H1 (cell line): ENCODE measurements around the gene NFIC. TPM values are rescaled to one million over a fixed set of nuclear protein-coding genes. Genes with fewer than 3 reads are reported as not detected.
"Not testable (repeated sequence)": the region's sequence is repeated elsewhere in the genome, so short reads cannot be mapped to it uniquely, and the experiment has no call there.

Source experiments
- CTCF ChIA-PET: fragments of 300-600 bp; sonication (Branson Sonifier 250); formaldehyde crosslinking; loops from one replicate; lab custom pipeline; 2021; ENCODE audit not compliant: partially characterized antibody; lab: Charles Lee
- POLR2A ChIA-PET: fragments of 300-600 bp; sonication (Branson Sonifier 250); formaldehyde crosslinking; loops from one replicate; lab custom pipeline; 2021; ENCODE audit warnings: inconsistent platforms; ENCODE audit not compliant: partially characterized antibody; lab: Charles Lee
- DNase-seq, 2 experiments: peaks; one replicate each; pipeline versions ENCODE4 v3.0.0 to v3.0.0-alpha.2; 2010 to 2022; ENCODE audit warnings: low spot score in 2 of 2, low read depth in 1 of 2, mixed read lengths in 1 of 2
- FAIRE-seq: peaks from 2 replicates; lab custom pipeline; 2011; peaks lifted over from hg19 to GRCh38; lab: Jason Lieb, UNC
- H2AFZ ChIP-seq: 2 replicates; pipeline ENCODE4 v1.8.1; 2012; ENCODE audit warnings: low read length, inconsistent platforms
- H2AK5ac ChIP-seq: 2 replicates; pipeline ENCODE4 v1.6.1; 2013; ENCODE audit warnings: low read depth, low read length
- H2BK120ac ChIP-seq: replicated peaks from 2 replicates; pipeline ENCODE3; 2013; ENCODE audit warnings: low read depth, low read length, inconsistent platforms
- H2BK12ac ChIP-seq: 2 replicates; pipeline ENCODE4 v1.6.1; 2013; ENCODE audit warnings: low read depth, low read length
- H2BK15ac ChIP-seq: 2 replicates; pipeline ENCODE4 v1.6.1; 2013; ENCODE audit warnings: low read length
- H2BK20ac ChIP-seq: 2 replicates; pipeline ENCODE4 v1.6.1; 2013; ENCODE audit warnings: low read length
- H2BK5ac ChIP-seq: 2 replicates; pipeline ENCODE4 v1.6.1; 2013; ENCODE audit warnings: low read depth, low read length
- H3K14ac ChIP-seq: 2 replicates; pipeline ENCODE4 v1.6.1; 2013; ENCODE audit warnings: inconsistent platforms; ENCODE audit not compliant: insufficient read length
- H3K18ac ChIP-seq: 2 replicates; pipeline ENCODE4 v1.6.1; 2013; ENCODE audit warnings: low read length; ENCODE audit errors: extremely low read depth
- H3K23ac ChIP-seq: 2 replicates; pipeline ENCODE4 v1.6.1; 2013; ENCODE audit warnings: inconsistent platforms; ENCODE audit not compliant: insufficient read length
- H3K23me2 ChIP-seq: 2 replicates; pipeline ENCODE4 v1.6.1; 2013; ENCODE audit warnings: low read depth, low read length
- H3K27ac ChIP-seq: 2 replicates; pipeline ENCODE4 v1.6.1; 2011; ENCODE audit warnings: low read depth, low read length, inconsistent platforms
- H3K27me3 ChIP-seq, 4 experiments: replicated peaks in 1 of 4; 1 replicate in 1 of 4; 2 replicates in 3 of 4; pipeline versions ENCODE4 v1.6.1 to v1.8.1; 2011 to 2013; ENCODE audit warnings: low read length in 3 of 4, mild to moderate bottlenecking in 3 of 4, inconsistent platforms in 2 of 4, mixed read lengths in 2 of 4, moderate library complexity in 1 of 4; ENCODE audit not compliant: control insufficient read depth in 3 of 4, insufficient read depth in 3 of 4; ENCODE audit errors: extremely low read depth in 1 of 4
- H3K36me3 ChIP-seq, 4 experiments: 2 replicates each; pipeline versions ENCODE4 v1.6.1 to v1.8.1; 2011 to 2013; ENCODE audit warnings: mild to moderate bottlenecking in 4 of 4, low read length in 3 of 4, moderate library complexity in 2 of 4, control low read depth in 1 of 4, inconsistent platforms in 1 of 4; ENCODE audit not compliant: insufficient read depth in 4 of 4, control insufficient read depth in 2 of 4
- H3K4ac ChIP-seq: replicated peaks from 2 replicates; pipeline ENCODE3; 2013; ENCODE audit warnings: low read length, low read depth, mixed read lengths, inconsistent platforms; ENCODE audit not compliant: insufficient read length
- H3K4me1 ChIP-seq, 4 experiments: replicated peaks in 1 of 4; 1 replicate in 1 of 4; 2 replicates in 3 of 4; pipeline versions ENCODE4 v1.6.1 to v1.8.1; 2011 to 2013; ENCODE audit warnings: low read length in 3 of 4, inconsistent platforms in 2 of 4, mixed read lengths in 1 of 4; ENCODE audit not compliant: insufficient read depth in 4 of 4, control insufficient read depth in 3 of 4
- H3K4me2 ChIP-seq, 2 experiments: 2 replicates each; pipeline versions ENCODE4 v1.6.1 to v1.8.1; 2011 to 2013; ENCODE audit warnings: low read depth in 2 of 2, low read length in 2 of 2, control low read depth in 1 of 2, inconsistent platforms in 1 of 2, mild to moderate bottlenecking in 1 of 2; ENCODE audit not compliant: insufficient read depth in 1 of 2
- H3K4me3 ChIP-seq, 4 experiments: fragments of 200-600, 300-600 bp in 1 of 4; sonication (generic), shearing (Covaris generic), sonication (Bioruptor Twin) in 1 of 4; 2 replicates each; pipeline versions ENCODE4 v1.5.1 to v1.8.1; 2011 to 2016; ENCODE audit warnings: low read length in 4 of 4, low read depth in 3 of 4, control low read depth in 2 of 4, inconsistent platforms in 2 of 4, mild to moderate bottlenecking in 2 of 4, mixed read lengths in 1 of 4, moderate library complexity in 1 of 4; ENCODE audit not compliant: insufficient read depth in 2 of 4; ENCODE audit errors: extremely low read depth in 1 of 4
- H3K56ac ChIP-seq: replicated peaks from 2 replicates; pipeline ENCODE3; 2013; ENCODE audit warnings: low read depth, mild to moderate bottlenecking, mixed read lengths, low read length, inconsistent platforms; ENCODE audit not compliant: insufficient read length
- H3K79me1 ChIP-seq: 2 replicates; pipeline ENCODE4 v1.6.1; 2013; ENCODE audit warnings: low read depth, low read length, control low read depth
- H3K79me2 ChIP-seq, 2 experiments: 2 replicates each; pipeline versions ENCODE4 v1.6.1 to v1.8.1; 2012 to 2013; ENCODE audit warnings: low read length in 2 of 2, mild to moderate bottlenecking in 2 of 2, inconsistent platforms in 1 of 2; ENCODE audit not compliant: insufficient read depth in 2 of 2, control insufficient read depth in 1 of 2
- H3K9ac ChIP-seq, 4 experiments: replicated peaks in 1 of 4; 1 replicate in 1 of 4; 2 replicates in 3 of 4; pipeline versions ENCODE4 v1.6.1 to v1.8.1; 2011 to 2013; ENCODE audit warnings: low read depth in 3 of 4, low read length in 3 of 4, control low read depth in 2 of 4, mild to moderate bottlenecking in 2 of 4, moderate library complexity in 2 of 4, inconsistent platforms in 1 of 4; ENCODE audit errors: extremely low read depth in 1 of 4
- H3K9me3 ChIP-seq, 2 experiments: 2 replicates each; pipeline versions ENCODE4 v1.6.1 to v1.8.1; 2012 to 2013; ENCODE audit warnings: mild to moderate bottlenecking in 2 of 2, moderate library complexity in 2 of 2, control low read depth in 1 of 2, inconsistent platforms in 1 of 2, low read depth in 1 of 2, low read length in 1 of 2, mixed read lengths in 1 of 2; ENCODE audit not compliant: insufficient read depth in 2 of 2
- H4K20me1 ChIP-seq, 2 experiments: replicated peaks in 1 of 2; 2 replicates each; pipeline versions ENCODE3 to v1.8.1; 2011 to 2013; ENCODE audit warnings: inconsistent platforms in 2 of 2, low read length in 2 of 2, mild to moderate bottlenecking in 1 of 2; ENCODE audit not compliant: insufficient read depth in 2 of 2, control insufficient read depth in 1 of 2
- H4K5ac ChIP-seq: 2 replicates; pipeline ENCODE4 v1.6.1; 2013; ENCODE audit warnings: low read length, low read depth, mixed read lengths, inconsistent platforms; ENCODE audit not compliant: insufficient read length
- H4K8ac ChIP-seq: 2 replicates; pipeline ENCODE4 v1.8.0; 2013; ENCODE audit warnings: mild to moderate bottlenecking, moderate library complexity, low read length, inconsistent platforms; ENCODE audit not compliant: insufficient read depth; ENCODE audit errors: extremely low read depth
- H4K91ac ChIP-seq: replicated peaks from 2 replicates; pipeline ENCODE3; 2013; ENCODE audit warnings: low read length, mixed read lengths, inconsistent platforms; ENCODE audit not compliant: insufficient read length
- WGBS, 2 experiments: shearing (Covaris generic) in 1 of 2; methylation state at CpG; one replicate each; pipeline versions ENCODE4 v1.1.6 to v1.1.7; 2013 to 2015; ENCODE audit warnings: low lambda C conversion rate in 2 of 2, mixed read lengths in 2 of 2, inconsistent platforms in 1 of 2, low coverage in 1 of 2, missing lambda C conversion rate in 1 of 2; ENCODE audit not compliant: insufficient replicate concordance in 2 of 2, insufficient coverage in 1 of 2, insufficient read length in 1 of 2; ENCODE audit errors: extremely low coverage in 1 of 2, missing lambda C conversion rate in 1 of 2; 5-methylcytosine and 5-hydroxymethylcytosine counted together
- polyA plus RNA-seq, 7 experiments: library from polyadenylated mRNA; depleted of rRNA in 3 of 7; stranded (reverse) in 5 of 7; unstranded in 2 of 7; fragments of >200 nt in 5 of 7; fragments of 200-250 nt in 2 of 7; gene quantifications; 1 replicate in 5 of 7; 2 replicates in 1 of 7; 4 replicates in 1 of 7; pipeline versions ENCODE4 v1.2.1 to v1.2.3, GENCODE V29; 2011 to 2013; ENCODE audit warnings: missing spikeins in 2 of 7, mixed read lengths in 2 of 7
- total RNA-seq: library from RNA; stranded (reverse); fragmentation: NEBNext Ultra II Directional; extraction: Animal tissue kit (Norgen Biotek cat#: 25700); gene quantifications from 2 replicates; pipeline ENCODE4 v1.2.1, GENCODE V29; 2021

NFIC gene
- total and polyA plus RNA-seq, 2 of the 8 experiments (the other 6 are each of a cell fraction or from before 2014, with no cell fraction given) = 0.56 to 3.2 TPM

GRCh38 chr19:3391911-3392310, 25.5 kb downstream of the NFIC start:
- CTCF ChIA-PET = interaction anchor here (1.0 to 1.1 kb wide), 2 partner anchors 38 to 46 kb away, joined by 3 to 4 read pairs; no protein-coding TSS in a partner anchor
- H3K4me3 ChIP-seq, H3K79me1 ChIP-seq, POLR2A ChIA-PET, H2BK20ac ChIP-seq, H3K27ac ChIP-seq, H4K91ac ChIP-seq, FAIRE-seq, H3K27me3 ChIP-seq, H3K56ac ChIP-seq, H3K23me2 ChIP-seq, H3K4ac ChIP-seq, H2AK5ac ChIP-seq, H3K23ac ChIP-seq, H4K5ac ChIP-seq, H4K8ac ChIP-seq, H4K20me1 ChIP-seq, H2BK12ac ChIP-seq, H2BK15ac ChIP-seq, H3K4me2 ChIP-seq, H3K9ac ChIP-seq, H3K9me3 ChIP-seq, H3K36me3 ChIP-seq, H3K79me2 ChIP-seq, H3K14ac ChIP-seq, H3K18ac ChIP-seq, H2BK5ac ChIP-seq, H2AFZ ChIP-seq, DNase-seq, H2BK120ac ChIP-seq: not testable (repeated sequence)
- WGBS, 2 experiments = 91% methylated on average over 9 of the region's 9 CpGs; no CpG with 5 or more reads in 1 of the 2 experiments
- peaks cover 0 to 10% (median 6%) of the 10 kb centered on the region in 4 experiments; a peak in 5 of 7 replicates for H3K4me1 ChIP-seq
